Tibial nerve (tissue), 3 donors: Measurements from ENCODE around the gene RIOK1.

ENCODE experiments used
- CTCF ChIP-seq, 5 experiments: fragments of 200-600 bp in 3 of 5; fragments of 450-650 bp in 2 of 5; sonication (generic) in 3 of 5; IDR thresholded peaks; one replicate each; pipeline ENCODE4 v1.5.1; 2016 to 2019; ENCODE audit warnings: antibody characterized with exemption in 5 of 5, mild to moderate bottlenecking in 3 of 5, moderate library complexity in 2 of 5
- POLR2A ChIP-seq, 2 donors: fragments of 450-650 bp; IDR thresholded peaks; one replicate each; pipeline ENCODE4 v1.6.1; 2017; ENCODE audit warnings: antibody characterized with exemption in 2 of 2, mild to moderate bottlenecking in 2 of 2, moderate library complexity in 2 of 2

DNA sequence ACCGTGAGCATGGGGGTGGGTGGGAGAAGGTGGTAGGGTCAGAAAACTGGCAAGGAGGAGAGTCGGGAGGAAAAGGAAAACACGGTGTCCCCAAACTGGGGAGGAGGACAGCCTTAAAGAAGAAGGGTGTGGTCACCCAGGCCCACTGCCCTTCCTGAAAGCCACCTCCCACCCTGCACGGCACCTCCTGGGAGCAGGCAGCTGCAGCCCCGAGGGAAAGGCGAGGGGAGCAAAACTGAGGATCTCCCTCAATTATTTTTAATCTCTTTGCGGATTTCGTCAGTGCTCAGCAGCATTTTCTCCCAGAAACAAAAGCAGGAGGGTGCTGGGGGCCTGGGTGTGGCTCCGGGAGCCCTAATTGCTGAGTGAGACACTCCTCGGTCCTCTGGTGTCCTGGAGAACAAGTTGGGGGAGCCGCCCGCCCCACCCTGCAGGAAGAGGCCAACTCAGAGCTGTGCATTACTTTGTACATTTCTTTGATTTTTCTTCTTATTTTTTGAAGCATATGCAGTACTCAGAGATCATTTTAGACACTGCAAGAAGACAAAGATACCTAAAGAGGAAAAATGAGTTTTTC is 56.4 kb downstream of the RIOK1 start:
- TF ChIP-seq CTCF (IDR thresholded peaks at IDR 0.05) (no peak), POLR2A (IDR thresholded peaks at IDR 0.05) (no peak)
